ENCODE data around the gene CYP26B1. TPM values are rescaled to one million over a fixed set of nuclear protein-coding genes. Genes with fewer than 3 reads are reported as not detected.

Gene CYP26B1
- total RNA-seq, 2 donors from 2014 or later = 1.0 to 1.9 TPM

- H3K4me1 ChIP-seq = no peaks in the 10 kb centered on the region
- no peak overlapping the region for H3K9ac ChIP-seq (ENCODE audit: low read depth in 2 of 2, low read length in 2 of 2)
- no peak for TF ChIP-seq CTCF (IDR thresholded peaks at IDR 0.05)
- no peaks in the 10 kb centered on the region for H3K36me3 ChIP-seq
- H3K27ac ChIP-seq = no peak overlapping the region
- no peaks in the 10 kb centered on the region for H3K9me3 ChIP-seq
- peak; percentile 7 for DNase-seq
- H3K27me3 ChIP-seq = no peaks in the 10 kb centered on the region
- no peak overlapping the region for H3K4me3 ChIP-seq
- intact Hi-C loops (cut with DNase I) = no loop called here
These were observed 38.4 kb downstream of the CYP26B1 start for GRCh38 chr2:72109291-72109690.

GRCh38 chr2:72108121-72108520 is 39.5 kb downstream of the CYP26B1 start:
- Histone ChIP-seq H3K4me1 (no peaks in the 10 kb centered on the region), H3K9me3 (no peaks in the 10 kb centered on the region), H3K36me3 (no peaks in the 10 kb centered on the region), H3K27ac (no peak overlapping the region), H3K4me3 (no peak overlapping the region), H3K27me3 (no peaks in the 10 kb centered on the region), H3K9ac (ENCODE audit: low read depth in 2 of 2, low read length in 2 of 2) (no peak overlapping the region)
- no peak for DNase-seq
- intact Hi-C loops (cut with DNase I) = no loop called here
- no peak for TF ChIP-seq CTCF (IDR thresholded peaks at IDR 0.05)

- Histone ChIP-seq H3K36me3 (no peaks in the 10 kb centered on the region), H3K4me3 (no peak overlapping the region), H3K4me1 (no peaks in the 10 kb centered on the region), H3K9ac (ENCODE audit: low read depth in 2 of 2, low read length in 2 of 2) (no peak overlapping the region), H3K9me3 (no peaks in the 10 kb centered on the region), H3K27me3 (no peaks in the 10 kb centered on the region), H3K27ac (no peak overlapping the region)
- peak; percentile 8 for DNase-seq
- intact Hi-C loops (cut with DNase I) = no loop called here
- TF ChIP-seq CTCF (IDR thresholded peaks at IDR 0.05) = no peak
These were observed 40.7 kb downstream of the CYP26B1 start for GRCh38 chr2:72106978-72107377.

GRCh38 chr2:72104821-72105588 is 42.7 kb downstream of the CYP26B1 start:
- H3K4me3 ChIP-seq = no peak overlapping the region
- DNase-seq = peak; percentile 13
- H3K4me1 ChIP-seq = no peaks in the 10 kb centered on the region
- no peaks in the 10 kb centered on the region for H3K9me3 ChIP-seq
- no peak overlapping the region for H3K9ac ChIP-seq (ENCODE audit: low read depth in 2 of 2, low read length in 2 of 2)
- H3K36me3 ChIP-seq = no peaks in the 10 kb centered on the region
- H3K27ac ChIP-seq = no peak overlapping the region
- no peak for TF ChIP-seq CTCF (IDR thresholded peaks at IDR 0.05)
- intact Hi-C loops (cut with DNase I) = no loop called here
- no peaks in the 10 kb centered on the region for H3K27me3 ChIP-seq

GRCh38 chr2:72103690-72104089 is 44.0 kb downstream of the CYP26B1 start:
- no peaks in the 10 kb centered on the region for H3K27me3 ChIP-seq
- peak; percentile 1 for DNase-seq
- no peaks in the 10 kb centered on the region for H3K36me3 ChIP-seq
- H3K9ac ChIP-seq (ENCODE audit: low read depth in 2 of 2, low read length in 2 of 2) = no peak overlapping the region
- TF ChIP-seq CTCF (IDR thresholded peaks at IDR 0.05) = no peak
- no peak overlapping the region for H3K4me3 ChIP-seq
- no peaks in the 10 kb centered on the region for H3K4me1 ChIP-seq
- no peaks in the 10 kb centered on the region for H3K9me3 ChIP-seq
- H3K27ac ChIP-seq = no peak overlapping the region
- intact Hi-C loops (cut with DNase I) = no loop called here
